Esophagus muscularis mucosa (tissue), 4 donors: ENCODE data around the gene MARCO. TPM values are rescaled to one million over a fixed set of nuclear protein-coding genes. Genes with fewer than 3 reads are reported as not detected.

ENCODE experiments used
- DNase-seq: peaks from one replicate; pipeline ENCODE4 v3.0.0-alpha.2; 2017; ENCODE audit errors: extremely low spot score
- H3K27ac ChIP-seq, 4 donors: fragments of 200-600 bp; sonication (generic); replicated peaks in 1 of 4; 1 replicate in 3 of 4; 2 replicates in 1 of 4; pipeline ENCODE4 v1.5.1; 2016 to 2019; ENCODE audit warnings: mild to moderate bottlenecking in 1 of 4
- H3K27me3 ChIP-seq, 4 donors: fragments of 200-600 bp; sonication (generic); one replicate each; pipeline versions ENCODE4 v1.5.1 to v1.6.0; 2016 to 2019
- H3K36me3 ChIP-seq, 4 donors: fragments of 200-600 bp; sonication (generic); one replicate each; pipeline ENCODE4 v1.5.1; 2016 to 2019
- H3K4me1 ChIP-seq, 4 donors: fragments of 200-600 bp; sonication (generic); one replicate each; pipeline ENCODE4 v1.5.1; 2016 to 2019
- H3K4me3 ChIP-seq, 4 donors: fragments of 200-600 bp; sonication (generic); 1 replicate in 2 of 4; 2 replicates in 2 of 4; pipeline ENCODE4 v1.5.1; 2016 to 2019; ENCODE audit warnings: mild to moderate bottlenecking in 4 of 4, moderate library complexity in 1 of 4
- H3K9me3 ChIP-seq, 4 donors: fragments of 200-600 bp; sonication (generic); 1 replicate in 3 of 4; 2 replicates in 1 of 4; pipeline ENCODE4 v1.5.1; 2016 to 2019
- EP300 ChIP-seq: sonication (generic); formaldehyde crosslinking; IDR thresholded peaks from one replicate; pipeline ENCODE4 v1.6.1; 2017; ENCODE audit warnings: antibody characterized with exemption
- POLR2A ChIP-seq: fragments of 450-650 bp; IDR thresholded peaks from one replicate; pipeline ENCODE4 v1.6.1; 2017; ENCODE audit warnings: antibody characterized with exemption, moderate library complexity, mild to moderate bottlenecking, low read depth
- POLR2AphosphoS5 ChIP-seq, 2 donors: sonication (generic); formaldehyde crosslinking; IDR thresholded peaks; one replicate each; pipeline ENCODE4 v1.6.1; 2017; ENCODE audit warnings: antibody characterized with exemption in 2 of 2
- WGBS: methylation state at CpG from one replicate; pipeline ENCODE4 v1.1.5; 2018; 5-methylcytosine and 5-hydroxymethylcytosine counted together
- intact Hi-C: fragments of 100-400 bp; cut with DNase I; formaldehyde crosslinking; loops from one replicate; pipeline ENCODE4 v1.15.1; 2023
- total RNA-seq, 4 donors: library from RNA; depleted of rRNA; stranded (reverse); fragments of >200 nt; gene quantifications; one replicate each; pipeline versions ENCODE4 v1.1.0 to v1.2.1, GENCODE V29; 2016
- TF ChIP-seq, protein P1 (sequence below), 3 experiments: fragments of 200-600 bp in 2 of 3; fragments of 450-650 bp in 1 of 3; sonication (generic) in 2 of 3; IDR thresholded peaks; one replicate each; pipeline ENCODE4 v1.5.1; 2017 to 2019; ENCODE audit warnings: antibody characterized with exemption in 3 of 3, mild to moderate bottlenecking in 2 of 3, moderate library complexity in 1 of 3

MARCO gene, protein sequence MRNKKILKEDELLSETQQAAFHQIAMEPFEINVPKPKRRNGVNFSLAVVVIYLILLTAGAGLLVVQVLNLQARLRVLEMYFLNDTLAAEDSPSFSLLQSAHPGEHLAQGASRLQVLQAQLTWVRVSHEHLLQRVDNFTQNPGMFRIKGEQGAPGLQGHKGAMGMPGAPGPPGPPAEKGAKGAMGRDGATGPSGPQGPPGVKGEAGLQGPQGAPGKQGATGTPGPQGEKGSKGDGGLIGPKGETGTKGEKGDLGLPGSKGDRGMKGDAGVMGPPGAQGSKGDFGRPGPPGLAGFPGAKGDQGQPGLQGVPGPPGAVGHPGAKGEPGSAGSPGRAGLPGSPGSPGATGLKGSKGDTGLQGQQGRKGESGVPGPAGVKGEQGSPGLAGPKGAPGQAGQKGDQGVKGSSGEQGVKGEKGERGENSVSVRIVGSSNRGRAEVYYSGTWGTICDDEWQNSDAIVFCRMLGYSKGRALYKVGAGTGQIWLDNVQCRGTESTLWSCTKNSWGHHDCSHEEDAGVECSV
- 10 to 100 TPM in 2 of 4 donors, 1 to 10 TPM in 2; 7.3 to 19.8 (median 12.9) TPM for total RNA-seq

DNA sequence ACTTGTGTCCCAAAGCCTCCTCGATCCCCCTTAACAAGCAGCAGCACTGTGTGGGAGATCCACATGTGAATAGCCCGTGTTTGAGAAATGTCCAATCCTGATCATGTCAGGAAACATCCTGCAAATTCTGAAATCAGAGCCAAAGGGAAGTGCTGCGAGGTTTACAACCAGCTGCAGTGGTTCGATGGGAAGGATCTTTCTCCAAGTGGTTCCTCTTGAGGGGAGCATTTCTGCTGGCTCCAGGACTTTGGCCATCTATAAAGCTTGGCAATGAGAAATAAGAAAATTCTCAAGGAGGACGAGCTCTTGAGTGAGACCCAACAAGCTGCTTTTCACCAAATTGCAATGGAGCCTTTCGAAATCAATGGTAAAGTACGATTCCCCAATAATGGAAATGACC, at the start of gene MARCO:
TSS of gene MARCO (plus strand) at position 164 of the 400 bp plus-strand sequence. CDS start at position 271, 107 bp downstream.
- H3K27ac ChIP-seq: no peak within 1 kb of the TSS
- 64% methylated on average over 6 of the region's 7 CpGs for WGBS
- DNase-seq: no peak
- intact Hi-C loops: no loop called here
- H3K27me3 ChIP-seq: peaks cover 0 to 9% (median 0%) of the 10 kb centered on the region in 4 donors
- H3K4me3 ChIP-seq: no peak within 1 kb of the TSS
- TF ChIP-seq POLR2AphosphoS5 (IDR thresholded peaks at IDR 0.05) (peak; percentile 7 to 23), POLR2A (no peak)
- H3K36me3 ChIP-seq: no peaks in the 10 kb centered on the region
- no peaks in the 10 kb centered on the region for H3K9me3 ChIP-seq
- H3K4me1 ChIP-seq: no peaks in the 10 kb centered on the region

DNA sequence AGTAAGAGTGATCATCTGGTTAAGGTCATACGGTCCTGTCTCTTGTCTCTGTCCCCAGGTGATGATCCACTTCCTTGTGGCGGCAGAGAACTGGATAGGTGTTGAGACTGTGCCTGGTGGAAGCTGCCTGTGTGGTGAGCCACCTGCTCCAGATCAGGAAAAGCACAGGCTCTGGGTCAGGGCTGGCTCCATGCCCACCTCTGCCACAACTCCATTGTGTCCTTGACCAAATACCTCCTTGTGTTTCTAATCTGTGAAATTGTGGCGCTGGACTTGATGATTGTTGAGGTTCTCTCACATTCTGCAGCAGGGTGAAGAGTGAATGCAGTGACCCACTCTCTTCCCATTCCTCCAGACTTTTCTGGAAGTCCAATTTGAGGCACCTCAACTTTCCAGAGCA, 48.9 kb upstream of the MARCO start:
- no peaks in the 10 kb centered on the region for H3K36me3 ChIP-seq
- peaks cover 0 to 23% (median 18%) of the 10 kb centered on the region in 4 donors for H3K9me3 ChIP-seq
- no peak overlapping the region for H3K27ac ChIP-seq
- H3K27me3 ChIP-seq: peaks cover 0 to 11% (median 0%) of the 10 kb centered on the region in 4 donors
- intact Hi-C loops: no loop called here
- no peak overlapping the region for H3K4me3 ChIP-seq
- peak; percentile 91 for DNase-seq
- TF ChIP-seq POLR2A: no peak
- TF ChIP-seq EP300: no peak
- TF ChIP-seq, protein P1, sequence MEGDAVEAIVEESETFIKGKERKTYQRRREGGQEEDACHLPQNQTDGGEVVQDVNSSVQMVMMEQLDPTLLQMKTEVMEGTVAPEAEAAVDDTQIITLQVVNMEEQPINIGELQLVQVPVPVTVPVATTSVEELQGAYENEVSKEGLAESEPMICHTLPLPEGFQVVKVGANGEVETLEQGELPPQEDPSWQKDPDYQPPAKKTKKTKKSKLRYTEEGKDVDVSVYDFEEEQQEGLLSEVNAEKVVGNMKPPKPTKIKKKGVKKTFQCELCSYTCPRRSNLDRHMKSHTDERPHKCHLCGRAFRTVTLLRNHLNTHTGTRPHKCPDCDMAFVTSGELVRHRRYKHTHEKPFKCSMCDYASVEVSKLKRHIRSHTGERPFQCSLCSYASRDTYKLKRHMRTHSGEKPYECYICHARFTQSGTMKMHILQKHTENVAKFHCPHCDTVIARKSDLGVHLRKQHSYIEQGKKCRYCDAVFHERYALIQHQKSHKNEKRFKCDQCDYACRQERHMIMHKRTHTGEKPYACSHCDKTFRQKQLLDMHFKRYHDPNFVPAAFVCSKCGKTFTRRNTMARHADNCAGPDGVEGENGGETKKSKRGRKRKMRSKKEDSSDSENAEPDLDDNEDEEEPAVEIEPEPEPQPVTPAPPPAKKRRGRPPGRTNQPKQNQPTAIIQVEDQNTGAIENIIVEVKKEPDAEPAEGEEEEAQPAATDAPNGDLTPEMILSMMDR (IDR thresholded peaks at IDR 0.05): no peak
- no peak for TF ChIP-seq POLR2AphosphoS5 (IDR thresholded peaks at IDR 0.05)
- 80% methylated on average over 3 of the region's 3 CpGs for WGBS
- H3K4me1 ChIP-seq: no peaks in the 10 kb centered on the region

DNA sequence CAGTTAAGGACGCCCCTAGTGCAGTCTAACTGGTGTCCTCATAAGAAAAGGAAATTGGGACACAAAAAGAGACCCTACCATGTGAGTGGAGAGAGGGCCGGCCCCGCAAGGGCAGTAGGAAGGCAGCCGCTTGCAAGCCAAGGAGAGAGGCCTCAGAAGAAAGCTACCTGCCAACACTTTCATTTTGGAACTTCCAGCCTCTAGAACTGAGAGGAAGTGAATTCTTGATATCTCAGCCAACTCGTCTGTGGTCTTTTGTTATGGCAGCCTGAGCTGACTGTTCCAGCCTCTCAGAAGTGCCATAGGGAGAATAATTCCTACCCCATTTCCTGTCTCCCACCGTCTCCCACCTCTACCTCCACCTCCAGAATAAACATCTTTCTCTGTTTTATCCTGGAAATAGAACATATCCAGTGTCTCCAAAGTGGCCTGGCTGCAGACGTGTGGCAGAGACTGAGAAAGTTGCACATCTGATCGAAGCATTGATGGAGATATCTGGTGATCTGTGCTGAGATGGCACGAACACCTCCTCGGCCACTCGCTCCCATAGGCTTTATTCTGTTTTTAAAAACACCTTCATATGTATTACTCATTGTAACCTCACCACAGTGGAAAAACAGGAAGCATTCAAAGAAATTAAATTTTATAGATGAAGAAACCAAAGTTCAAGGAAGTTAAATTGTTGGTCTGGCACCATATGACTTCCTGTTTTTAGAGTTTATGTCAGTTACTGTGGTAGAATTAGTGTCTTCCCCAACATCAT, 39.5 kb upstream of the MARCO start:
- peak; percentile 90 for DNase-seq
- intact Hi-C loops: no loop called here
- 74% methylated on average over 11 of the region's 11 CpGs for WGBS

DNA sequence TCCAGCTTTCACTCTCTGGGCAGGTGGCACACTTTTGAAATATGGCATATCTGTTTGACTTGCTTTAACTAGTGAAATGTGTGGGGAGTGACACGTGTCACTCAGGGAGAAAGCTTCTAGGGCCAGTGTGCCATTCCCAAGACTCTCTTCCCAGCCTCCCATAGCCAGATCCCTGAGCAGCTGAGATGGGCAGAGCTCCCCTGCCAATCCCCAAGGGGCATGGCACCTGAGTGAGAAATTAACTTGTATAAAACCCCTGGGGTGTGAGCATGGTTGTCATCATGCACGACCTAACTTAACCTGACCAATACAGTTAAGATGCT, 39.0 kb upstream of the MARCO start:
- WGBS: 66% methylated on average over 2 of the region's 2 CpGs
- Histone ChIP-seq H3K4me3 (no peak overlapping the region), H3K36me3 (no peaks in the 10 kb centered on the region), H3K9me3 (peaks cover 0 to 9% (median 0%) of the 10 kb centered on the region in 4 donors), H3K4me1 (no peaks in the 10 kb centered on the region), H3K27me3 (peaks cover 0 to 26% (median 0%) of the 10 kb centered on the region in 4 donors), H3K27ac (no peak overlapping the region)
- DNase-seq: peak; percentile 24
- intact Hi-C loops: no loop called here
- TF ChIP-seq POLR2AphosphoS5 (IDR thresholded peaks at IDR 0.05) (no peak), EP300 (no peak), POLR2A (no peak)
- TF ChIP-seq, protein P1 (IDR thresholded peaks at IDR 0.05): no peak

More for the DNA sequence above, 39.5 kb upstream of the MARCO start:
- TF ChIP-seq, protein P1 (IDR thresholded peaks at IDR 0.05): no peak
- TF ChIP-seq POLR2AphosphoS5 (IDR thresholded peaks at IDR 0.05) (no peak), EP300 (no peak), POLR2A (no peak)
- Histone ChIP-seq H3K27ac (no peak overlapping the region), H3K27me3 (peaks cover 0 to 21% (median 0%) of the 10 kb centered on the region in 4 donors), H3K4me3 (no peak overlapping the region), H3K36me3 (no peaks in the 10 kb centered on the region), H3K4me1 (no peaks in the 10 kb centered on the region), H3K9me3 (peaks cover 0 to 9% (median 0%) of the 10 kb centered on the region in 4 donors)
